GM18873 (cell line): Measurements from ENCODE around the gene GDF3.
"Not testable (repeated sequence)": the region's sequence is repeated elsewhere in the genome, so short reads cannot be mapped to it uniquely, and the experiment has no call there.

Experiments used
- ATAC-seq: cut with Tn5 transposase; IDR thresholded peaks from one replicate; pipeline ENCODE4 v1.9.1; 2021; ENCODE audit warnings: mild to moderate bottlenecking, moderate library complexity, moderate number of reproducible peaks; ENCODE audit not compliant: unreplicated experiment, low FRiP score

The GDF3 gene

GRCh38 chr12:7695566-7696197 lies at the start of gene GDF3:
TSS of gene GDF3 (minus strand) at chr12:7695775. CDS start at chr12:7695728, 47 bp downstream.
- ATAC-seq: no peak

DNA sequence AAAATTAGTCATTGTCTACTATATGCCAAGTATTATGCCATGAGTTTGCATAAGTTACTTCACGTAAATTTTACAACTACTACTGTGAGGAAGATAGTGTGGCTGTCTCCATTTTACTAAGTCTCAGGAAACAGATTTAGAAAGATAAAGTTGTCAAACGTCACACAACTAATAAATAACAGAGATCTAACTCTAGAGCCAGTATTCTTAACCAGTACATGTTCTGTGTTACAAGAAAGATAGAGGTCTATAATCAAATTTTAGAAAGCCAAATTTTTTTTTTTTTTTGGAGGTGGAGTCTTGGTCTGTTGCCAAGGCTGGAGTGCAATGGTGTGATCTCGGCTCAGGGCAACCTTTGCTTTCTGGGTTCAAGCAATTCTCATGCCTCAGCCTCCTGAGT lies 37.4 kb upstream of the GDF3 start:
- ATAC-seq: no peak

GRCh38 chr12:7731486-7731885 lies 35.9 kb upstream of the GDF3 start:
- no peak for ATAC-seq

- not testable (repeated sequence) for ATAC-seq
Measured at GRCh38 chr12:7730984-7731383, 35.4 kb upstream of the GDF3 start.

GRCh38 chr12:7729746-7730145 lies 34.2 kb upstream of the GDF3 start:
- ATAC-seq: no peak

- no peak for ATAC-seq
Measured at GRCh38 chr12:7723926-7724325, 28.4 kb upstream of the GDF3 start.

- ATAC-seq: no peak
Measured at GRCh38 chr12:7719946-7720730, 24.6 kb upstream of the GDF3 start.

DNA sequence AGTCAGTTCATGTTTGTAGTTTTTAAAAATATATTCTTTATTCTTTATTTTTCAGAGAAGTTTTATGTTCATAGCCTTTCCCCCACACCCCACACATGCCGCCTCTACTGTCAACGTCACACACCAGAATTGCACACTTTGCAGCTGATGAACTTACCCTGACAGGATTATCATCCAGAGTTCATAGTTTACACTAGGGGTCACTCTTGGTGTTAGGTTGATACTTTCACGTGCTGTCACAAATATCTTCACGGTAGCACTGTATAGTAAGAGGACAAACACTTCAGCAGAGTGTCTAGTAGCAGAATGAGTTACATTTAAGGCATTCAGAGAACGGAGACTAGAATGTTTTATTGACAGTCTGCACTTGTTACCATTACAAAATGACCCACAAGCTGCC lies 20.8 kb upstream of the GDF3 start:
- no peak for ATAC-seq

DNA sequence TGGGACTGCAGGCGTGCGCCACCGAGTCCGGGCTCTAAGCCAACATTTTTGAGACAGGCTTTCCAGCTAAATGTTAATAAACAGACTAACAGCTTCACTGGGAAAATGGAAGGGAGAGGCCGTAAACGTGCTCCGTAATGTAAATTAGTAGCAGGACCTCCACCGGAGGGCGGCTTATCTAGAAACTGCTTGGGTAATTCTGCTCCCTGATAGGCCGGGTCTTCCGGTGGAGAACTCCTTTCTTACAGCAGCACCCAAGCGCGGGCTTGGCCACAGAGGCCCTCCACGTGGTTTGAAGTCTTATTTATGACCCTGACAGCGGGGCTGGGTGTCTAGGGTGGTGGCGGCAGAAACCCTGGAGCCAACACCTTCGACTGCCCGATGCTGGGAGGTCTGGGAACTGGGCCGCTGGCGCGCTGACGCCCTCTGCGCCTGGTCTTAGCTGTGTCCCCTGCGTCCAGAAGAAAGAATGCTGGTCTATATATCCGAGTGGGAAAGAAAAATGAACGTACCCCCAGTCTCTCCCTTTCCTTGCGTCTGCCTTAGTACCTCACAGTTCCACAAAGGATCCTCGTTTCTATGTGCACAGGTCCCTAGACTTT lies 17.4 kb upstream of the GDF3 start:
- ATAC-seq: no peak

DNA sequence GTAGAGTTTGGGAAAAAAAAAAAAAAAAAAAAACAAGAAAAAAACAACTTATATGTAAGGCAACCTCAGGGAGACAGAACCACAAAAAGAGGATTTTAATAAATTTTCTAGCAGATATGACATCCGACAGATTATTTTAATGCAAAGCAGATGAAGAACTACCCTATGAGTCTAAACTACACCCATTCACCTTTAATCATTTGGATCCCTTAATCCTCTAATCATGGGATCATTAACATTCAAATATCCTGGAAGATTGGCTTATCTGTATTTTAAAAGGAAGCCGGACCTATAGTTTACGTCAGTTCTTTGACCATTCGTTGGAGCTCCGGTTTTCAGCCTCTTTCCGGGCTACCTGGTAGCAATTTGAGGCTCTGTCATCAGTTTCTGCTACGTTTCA lies 15.6 kb upstream of the GDF3 start, which contains the start of gene DPPA3:
Gene DPPA3, plus strand, starts transcription at position 301 of the 400 bp plus-strand sequence. CDS start 138 bp downstream, outside the sequence.
- ATAC-seq: no peak

GRCh38 chr12:7709969-7710675 lies 14.5 kb upstream of the GDF3 start:
- no peak for ATAC-seq

- ATAC-seq: no peak
Measured at GRCh38 chr12:7705846-7706245, 10.3 kb upstream of the GDF3 start.

- no peak for ATAC-seq
Measured at GRCh38 chr12:7695237-7695560, 376 bp downstream of the GDF3 start.

- ATAC-seq: no peak
Measured at GRCh38 chr12:7694556-7695236, 879 bp downstream of the GDF3 start.

- ATAC-seq: no peak
Measured at GRCh38 chr12:7693793-7694192, 1.8 kb downstream of the GDF3 start.

DNA sequence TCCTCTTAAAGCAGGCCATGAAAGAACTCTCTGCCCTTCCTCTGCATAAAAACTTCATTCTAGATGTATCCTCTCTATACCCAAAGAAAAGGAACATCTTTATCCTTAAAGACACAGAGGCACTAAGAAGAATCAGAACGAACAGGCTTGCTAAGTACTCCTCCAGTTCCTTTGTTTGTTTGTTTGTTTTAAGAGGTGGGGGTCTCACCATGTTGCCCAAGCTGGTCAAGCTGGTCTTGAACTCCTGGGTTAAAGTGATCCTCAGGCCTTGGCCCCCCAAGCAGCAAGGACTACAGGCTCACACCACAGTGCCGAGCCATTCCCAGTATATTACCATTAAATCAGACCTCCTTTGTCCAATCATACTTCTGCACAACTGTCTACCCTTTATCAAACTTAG lies 14.0 kb downstream of the GDF3 start:
- ATAC-seq: no peak

DNA sequence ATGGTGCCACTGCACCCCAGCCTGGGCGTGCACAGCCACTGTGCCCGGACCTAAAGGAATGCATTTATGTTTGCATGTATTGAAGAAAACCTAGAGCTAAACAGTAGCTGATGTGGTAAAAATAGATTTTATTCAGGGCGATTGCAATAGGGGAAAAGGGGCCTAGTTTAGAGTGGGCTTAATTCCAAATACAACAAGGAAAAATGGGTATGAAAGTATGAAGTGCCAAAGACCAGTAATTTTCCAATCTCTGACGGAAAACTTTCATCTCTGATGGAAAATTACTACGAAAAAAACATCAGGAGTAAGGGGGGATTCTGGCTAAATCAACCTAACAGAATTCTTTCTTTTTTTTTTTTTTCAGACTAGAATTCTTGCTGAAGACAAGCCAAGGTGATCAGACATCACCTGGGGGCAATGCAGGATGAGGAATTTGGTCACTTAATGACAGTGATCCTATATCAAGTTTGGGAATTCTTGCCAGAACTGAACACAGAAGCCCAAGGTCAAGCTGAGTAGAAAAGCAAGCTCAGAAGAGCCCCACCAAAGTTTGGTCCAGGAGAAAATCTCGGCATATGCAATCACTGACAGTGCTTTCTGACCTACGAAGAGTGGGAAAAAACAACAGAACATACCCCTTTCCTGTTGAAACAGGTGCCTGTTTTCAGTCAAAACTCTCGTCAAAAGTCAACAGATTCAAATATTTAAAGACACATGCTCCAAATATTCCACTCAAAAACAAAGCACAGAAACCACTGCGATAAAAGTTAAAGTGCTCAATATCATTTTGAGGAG lies 16.1 kb downstream of the GDF3 start:
- no peak for ATAC-seq

- ATAC-seq: no peak
Measured at GRCh38 chr12:7678744-7679143, 16.8 kb downstream of the GDF3 start.

DNA sequence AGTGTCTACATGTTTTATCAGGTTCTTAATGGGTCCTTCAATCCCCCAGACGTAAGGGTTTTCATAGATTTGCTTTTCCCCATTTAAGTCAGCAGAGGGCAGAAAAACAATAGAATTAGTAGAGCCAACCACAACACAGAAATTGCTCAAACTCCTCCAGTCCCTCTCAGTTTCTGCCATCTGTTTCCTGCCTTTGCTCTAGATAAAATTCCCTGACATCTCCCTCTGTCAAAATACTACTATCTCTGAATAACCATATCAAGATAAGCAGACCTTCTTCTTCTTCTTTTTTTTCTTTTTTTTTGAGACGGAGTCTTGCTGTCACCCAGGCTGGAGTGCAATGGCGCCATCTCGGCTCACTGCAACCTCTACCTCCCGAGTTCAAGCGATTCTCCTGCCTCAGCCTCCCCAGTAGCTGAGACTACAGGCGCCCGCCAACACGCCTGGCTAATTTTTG lies 18.1 kb downstream of the GDF3 start:
- ATAC-seq: not testable (repeated sequence)

DNA sequence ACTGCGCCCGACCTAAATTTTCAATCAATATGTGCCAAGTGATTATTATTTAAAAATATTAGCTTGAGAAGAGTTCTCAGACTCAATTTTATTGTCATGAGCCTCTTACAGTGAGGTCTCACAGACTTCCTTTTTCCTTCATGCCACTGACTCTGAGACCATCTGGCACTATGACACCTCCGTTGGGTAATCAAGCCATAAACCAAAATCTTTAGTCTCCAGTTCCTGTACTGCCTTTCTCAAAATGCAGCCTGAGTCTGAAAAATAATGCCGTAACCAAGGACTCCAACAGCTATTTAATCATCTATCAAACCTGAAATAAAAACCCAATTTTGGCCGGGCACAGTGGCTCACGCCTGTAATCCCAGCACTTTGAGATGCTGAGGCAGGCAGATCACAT lies 20.1 kb downstream of the GDF3 start:
- ATAC-seq: not testable (repeated sequence)
